Stimulated activated CD4-positive, alpha-beta T cell treated with anti-CD3 and anti-CD28 coated beads, TNF-alpha, amount 100 ng/mL, for 48 hours (primary cell): ENCODE measurements around the gene CPLANE2.

Experiments used
- DNase-seq, 3 donors: peaks; one replicate each; pipeline ENCODE4 v3.0.0-alpha.2; 2020; ENCODE audit warnings: low read depth in 3 of 3

CPLANE2 gene

GRCh38 chr1:16191309-16191708, 45.7 kb downstream of the CPLANE2 start:
- DNase-seq = no peak

- no peak for DNase-seq
Observed at GRCh38 chr1:16189921-16190621, 46.9 kb downstream of the CPLANE2 start.

- no peak for DNase-seq
Observed at GRCh38 chr1:16189003-16189402, 48.0 kb downstream of the CPLANE2 start.

GRCh38 chr1:16187748-16188401, 49.1 kb downstream of the CPLANE2 start:
- DNase-seq = peak; percentile 62 to 63 (median 62)

GRCh38 chr1:16186655-16187235, 50.2 kb downstream of the CPLANE2 start:
- no peak for DNase-seq

GRCh38 chr1:16184557-16185303, 52.3 kb downstream of the CPLANE2 start:
- no peak for DNase-seq

- DNase-seq = no peak
Observed at GRCh38 chr1:16183765-16184556, 53.0 kb downstream of the CPLANE2 start.

GRCh38 chr1:16183179-16183578, 53.8 kb downstream of the CPLANE2 start:
- no peak for DNase-seq

GRCh38 chr1:16181887-16182719, 54.9 kb downstream of the CPLANE2 start:
- DNase-seq = no peak
